Motor neuron (in vitro differentiated cells): ENCODE results near the gene FAM228B. TPM values are rescaled to one million over a fixed set of nuclear protein-coding genes. Genes with fewer than 3 reads are reported as not detected.
"Not testable (repeated sequence)": the region's sequence is repeated elsewhere in the genome, so short reads cannot be mapped to it uniquely, and the experiment has no call there.

ENCODE experiments used
- ATAC-seq, 8 experiments: fragments of 200-7000 bp; cut with Tn5 transposase; replicated peaks in 6 of 8; 2 replicates each; pipeline ENCODE4 v1.8.0; 2021; ENCODE audit warnings: mild to moderate bottlenecking in 8 of 8, moderate library complexity in 8 of 8
- H3K27ac ChIP-seq, 2 donors: fragments of 250-450 bp; sonication (Bioruptor Pico); 2 replicates each; pipeline ENCODE4 v1.9.0; 2021; ENCODE audit warnings: antibody characterized with exemption in 2 of 2, mild to moderate bottlenecking in 2 of 2, moderate library complexity in 1 of 2
- H3K4me1 ChIP-seq, 2 donors: fragments of 250-450 bp; sonication (Bioruptor Pico); replicated peaks in 1 of 2; 2 replicates each; pipeline ENCODE4 v1.6.1; 2021; ENCODE audit warnings: antibody characterized with exemption in 2 of 2, mild to moderate bottlenecking in 2 of 2, moderate library complexity in 1 of 2
- H3K4me3 ChIP-seq, 5 donors: fragments of 250-450 bp; sonication (Bioruptor Pico); 2 replicates each; pipeline ENCODE4 v1.9.0; 2021; ENCODE audit warnings: antibody characterized with exemption in 5 of 5, mild to moderate bottlenecking in 5 of 5, moderate library complexity in 4 of 5
- WGBS, 10 experiments: fragments of 450-650 bp; shearing (Covaris generic); methylation state at CpG; one replicate each; pipeline ENCODE4 v1.0.0; 2022; 5-methylcytosine and 5-hydroxymethylcytosine counted together
- in situ Hi-C, 9 experiments: fragments of 400-800 bp; cut with MboI; loops; one replicate each; pipeline ENCODE4 v1.15.0; 2021; ENCODE audit warnings: low sequenced_read_pairs in 9 of 9, low pct_unique_long_range_greater_than_20kb in 2 of 9; ENCODE audit not compliant: unreplicated experiment in 9 of 9
- total RNA-seq, 8 experiments: library from RNA; unstranded; fragments of 300-600 nt; gene quantifications; 2 replicates each; pipeline versions ENCODE4 v1.2.3 to v1.2.4, GENCODE V29; 2022

The FAM228B gene
- total RNA-seq, 8 experiments from 2014 or later: 5.7 to 50.3 (median 31.5) TPM

DNA sequence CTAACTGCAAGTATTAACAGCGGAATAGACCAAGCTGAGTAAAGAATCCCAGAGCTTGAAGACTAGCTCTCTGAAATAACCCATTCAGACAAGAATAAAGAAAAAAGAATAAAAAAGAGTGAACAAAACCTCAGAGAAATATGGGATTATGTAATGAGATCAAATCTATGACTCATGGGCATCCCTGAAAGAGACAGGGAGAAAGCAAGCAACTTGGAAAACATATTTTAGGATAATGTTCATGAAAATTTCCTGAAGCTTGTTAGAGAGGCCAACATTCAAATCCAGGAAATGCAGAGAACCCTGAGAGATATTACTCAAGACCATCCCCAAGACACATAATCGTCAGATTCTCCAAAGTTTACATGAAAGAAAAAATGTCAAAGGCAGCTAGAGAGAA is 17.5 kb upstream of the FAM228B start:
- ATAC-seq: peak in 2 of 8 experiments; percentile 36 to 59
- Histone ChIP-seq H3K27ac (no peak overlapping the region), H3K4me3 (no peak overlapping the region), H3K4me1 (no peaks in the 10 kb centered on the region)
- WGBS, 10 experiments: 0 to 58% (median 33%) methylated on average over 1 to 2 of the region's 2 CpGs
- in situ Hi-C loops: loop anchor here in 1 of 9 experiments (25.0 kb wide), 1 partner anchor 256 kb away; the partner anchor contains the start of gene ITSN2

DNA sequence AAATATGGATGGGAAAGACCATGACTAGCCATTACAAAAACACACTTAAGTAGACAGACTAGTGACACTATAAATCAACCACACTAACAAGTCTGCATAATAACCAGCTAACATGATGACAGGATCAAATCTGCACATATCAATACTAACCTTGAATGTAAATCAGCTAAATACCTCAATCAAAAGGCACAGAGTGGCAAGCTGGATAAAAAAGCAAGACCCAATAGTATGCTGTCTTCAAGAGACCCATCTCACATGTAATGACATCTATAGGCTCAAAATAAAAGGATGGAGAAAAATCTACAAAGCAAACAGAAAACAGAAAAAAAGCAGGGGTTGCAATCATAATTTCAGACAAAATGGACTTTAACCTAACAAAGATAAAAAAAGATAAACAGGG is 16.5 kb upstream of the FAM228B start:
- Histone ChIP-seq H3K4me3 (no peak overlapping the region), H3K4me1 (no peaks in the 10 kb centered on the region), H3K27ac (no peak overlapping the region)
- in situ Hi-C loops: loop anchor here in 1 of 9 experiments (25.0 kb wide), 1 partner anchor 256 kb away; the partner anchor contains the start of gene ITSN2
- no peak for ATAC-seq

DNA sequence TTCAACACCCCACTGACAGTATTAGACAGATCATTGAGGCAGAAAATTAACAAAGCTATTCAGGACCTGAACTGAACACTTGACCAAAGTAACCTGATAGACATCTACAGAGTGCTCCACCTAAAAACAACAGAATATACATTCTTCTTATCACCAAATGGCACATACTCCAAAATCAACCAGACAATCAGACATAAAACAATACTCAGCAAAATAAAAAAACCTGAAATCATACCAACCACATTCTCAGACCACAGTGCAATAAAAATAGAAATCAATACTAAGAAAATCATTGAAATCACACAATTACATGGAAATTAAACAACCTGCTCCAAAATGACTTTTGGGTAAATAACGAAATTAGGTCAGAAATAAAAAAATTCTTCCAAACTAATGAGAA is 15.9 kb upstream of the FAM228B start:
- in situ Hi-C loops: loop anchor here in 1 of 9 experiments (25.0 kb wide), 1 partner anchor 255 kb away; the partner anchor contains the start of gene ITSN2
- Histone ChIP-seq H3K27ac (no peak overlapping the region), H3K4me3 (no peak overlapping the region), H3K4me1 (no peaks in the 10 kb centered on the region)
- ATAC-seq: no peak
- 78 to 100% (median 89%) methylated on average over 1 of the region's 1 CpG for WGBS, 10 experiments

DNA sequence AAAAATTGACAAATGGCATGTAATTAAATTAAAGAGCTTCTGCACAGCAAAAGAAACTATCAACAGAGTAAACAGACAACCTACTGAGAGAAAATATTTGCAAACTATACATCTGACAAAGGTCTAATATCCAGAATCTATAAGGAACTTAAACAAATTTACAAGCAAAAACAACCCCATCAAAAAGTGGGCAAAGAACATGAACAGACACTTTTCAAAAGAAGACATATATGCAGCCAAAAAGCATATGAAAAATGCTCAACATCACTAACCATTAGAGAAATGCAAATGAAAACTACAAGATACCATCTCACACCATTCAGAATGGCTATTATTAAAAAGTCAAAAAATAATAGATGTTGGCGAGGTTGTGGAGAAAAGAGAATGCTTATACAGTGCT is 13.8 kb upstream of the FAM228B start:
- H3K4me1 ChIP-seq, H3K4me3 ChIP-seq, H3K27ac ChIP-seq, ATAC-seq: not testable (repeated sequence)
- 50 to 100% (median 100%) methylated on average over 1 of the region's 1 CpG; no CpG with 5 or more reads in 3 of the 10 experiments for WGBS, 10 experiments
- in situ Hi-C loops: loop anchor here in 1 of 9 experiments (25.0 kb wide), 1 partner anchor 253 kb away; the partner anchor contains the start of gene ITSN2

DNA sequence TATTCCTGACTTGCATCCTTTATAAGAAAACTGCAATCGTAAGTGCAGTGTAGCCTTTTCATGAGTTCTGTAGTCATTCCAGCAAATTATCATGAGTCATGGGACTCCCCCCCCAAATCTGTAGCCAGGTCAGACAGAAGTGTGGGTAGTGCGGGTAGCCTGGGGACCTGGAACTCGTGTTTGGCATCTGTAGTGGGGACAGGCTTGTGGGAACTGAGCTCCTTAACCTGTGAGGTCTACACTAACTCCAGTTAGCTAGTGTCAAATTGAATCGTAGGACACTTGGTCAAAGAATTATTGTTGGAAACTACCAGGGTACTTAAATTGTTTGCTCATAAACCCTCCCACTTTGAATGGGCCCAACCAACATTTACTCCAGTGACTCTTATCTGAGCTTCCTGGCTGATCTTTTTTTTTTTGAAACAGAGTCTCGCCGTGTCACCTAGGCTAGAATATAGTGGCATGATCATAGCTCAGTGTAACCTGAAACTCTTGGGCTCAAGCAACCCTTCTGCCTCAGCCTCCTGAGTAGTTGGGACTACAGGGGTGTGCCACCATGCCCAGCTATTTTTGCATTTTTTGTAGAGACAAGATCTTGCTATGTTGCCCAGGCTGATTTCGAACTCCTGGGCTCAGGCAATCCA is 12.5 kb upstream of the FAM228B start:
- WGBS, 10 experiments: 67 to 93% (median 87%) methylated on average over 1 to 4 of the region's 7 CpGs; no CpG with 5 or more reads in 4 of the 10 experiments
- Histone ChIP-seq H3K4me3 (no peak overlapping the region), H3K4me1 (no peaks in the 10 kb centered on the region), H3K27ac (no peak overlapping the region)
- no peak for ATAC-seq
- in situ Hi-C loops: loop anchor here in 1 of 9 experiments (25.0 kb wide), 1 partner anchor 252 kb away; the partner anchor contains the start of gene ITSN2

GRCh38 chr2:24111407-24111901 is 11.8 kb upstream of the FAM228B start:
- in situ Hi-C loops: loop anchor here in 1 of 9 experiments (25.0 kb wide), 1 partner anchor 251 kb away; the partner anchor contains the start of gene ITSN2
- Histone ChIP-seq H3K27ac (no peak overlapping the region), H3K4me3 (no peak overlapping the region), H3K4me1 (no peaks in the 10 kb centered on the region)
- no peak for ATAC-seq
- WGBS, 10 experiments: 13 to 100% (median 87%) methylated on average over 1 to 2 of the region's 2 CpGs; no CpG with 5 or more reads in 1 of the 10 experiments

GRCh38 chr2:24115057-24115456 is 8.2 kb upstream of the FAM228B start:
- Histone ChIP-seq H3K27ac (no peak overlapping the region), H3K4me3 (no peak overlapping the region), H3K4me1 (peaks cover 0 to 3% of the 10 kb centered on the region in 2 donors)
- in situ Hi-C loops: loop anchor here in 1 of 9 experiments (25.0 kb wide), 1 partner anchor 247 kb away; the partner anchor contains the start of gene ITSN2
- 20 to 100% (median 100%) methylated on average over 1 of the region's 2 CpGs for WGBS, 10 experiments
- ATAC-seq: no peak

GRCh38 chr2:24117902-24118301 is 5.4 kb upstream of the FAM228B start:
- Histone ChIP-seq H3K4me1 (peaks cover 5 to 7% of the 10 kb centered on the region in 2 donors), H3K4me3 (no peak overlapping the region), H3K27ac (no peak overlapping the region)
- in situ Hi-C loops: loop anchor here in 1 of 9 experiments (25.0 kb wide), 1 partner anchor 244 kb away; the partner anchor contains the start of gene ITSN2
- no peak for ATAC-seq
- 29 to 63% (median 40%) methylated on average over 1 of the region's 1 CpG; no CpG with 5 or more reads in 7 of the 10 experiments for WGBS, 10 experiments

- in situ Hi-C loops: loop anchor here in 1 of 9 experiments (25.0 kb wide), 1 partner anchor 241 kb away; the partner anchor contains the start of gene ITSN2
Measured at GRCh38 chr2:24121066-24121465, 2.2 kb upstream of the FAM228B start.

GRCh38 chr2:24121469-24121868 is 1.8 kb upstream of the FAM228B start:
- no peak for ATAC-seq
- Histone ChIP-seq H3K27ac (no peak overlapping the region), H3K4me3 (no peak overlapping the region), H3K4me1 (peaks cover 9 to 12% of the 10 kb centered on the region in 2 donors)
- WGBS, 10 experiments: 20 to 76% (median 50%) methylated on average over 1 to 4 of the region's 4 CpGs; no CpG with 5 or more reads in 1 of the 10 experiments
- in situ Hi-C loops: loop anchor here in 1 of 9 experiments (25.0 kb wide), 1 partner anchor 241 kb away; the partner anchor contains the start of gene ITSN2

More at GRCh38 chr2:24121066-24121465, 2.2 kb upstream of the FAM228B start:
- Histone ChIP-seq H3K4me3 (no peak overlapping the region), H3K27ac (no peak overlapping the region), H3K4me1 (peaks cover 9 to 12% of the 10 kb centered on the region in 2 donors)
- ATAC-seq: no peak
- 20 to 100% (median 91%) methylated on average over 1 to 5 of the region's 5 CpGs for WGBS, 10 experiments

DNA sequence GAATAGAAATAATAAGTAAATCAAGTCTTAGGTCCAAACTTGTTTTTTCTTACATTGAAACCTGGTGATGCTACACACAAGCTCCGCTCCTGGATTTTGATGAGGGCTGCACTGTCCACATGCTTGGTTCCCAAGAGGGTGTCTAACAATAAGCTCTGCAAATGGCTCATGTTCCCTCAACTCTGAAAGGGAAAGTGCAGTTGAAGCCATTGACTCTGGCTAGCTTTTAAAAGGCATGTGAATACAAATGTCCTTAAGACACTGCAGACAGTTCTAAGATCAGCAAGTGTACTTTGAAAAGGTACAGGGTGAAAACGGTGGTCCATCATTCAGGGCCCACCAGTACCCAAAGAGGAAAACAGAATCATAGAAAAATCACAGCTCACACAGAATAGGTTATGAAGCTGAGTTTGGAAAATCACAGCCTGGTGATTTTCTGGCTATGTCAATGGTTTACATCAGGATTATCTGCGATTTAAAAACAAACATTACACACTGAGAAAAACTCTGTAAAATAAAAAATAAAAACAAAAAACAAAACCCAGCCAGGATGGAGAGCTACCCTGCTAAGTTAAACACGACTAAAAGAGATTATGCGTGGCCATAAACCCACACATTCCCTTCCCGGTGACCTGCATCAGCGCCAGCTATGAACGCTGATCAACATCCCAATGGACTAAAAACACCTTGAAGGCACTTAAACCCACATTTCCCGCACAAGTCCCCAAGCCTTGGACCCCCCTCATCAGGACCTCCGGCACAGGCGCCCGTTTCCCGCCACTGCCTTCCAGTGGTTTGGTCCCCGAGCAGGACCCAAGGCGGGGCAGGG is 689 bp upstream of the FAM228B start:
- ATAC-seq: peak in 1 of 8 experiments; percentile 3
- in situ Hi-C loops: loop anchor here in 1 of 9 experiments (25.0 kb wide), 1 partner anchor 240 kb away; the partner anchor contains the start of gene ITSN2
- Histone ChIP-seq H3K4me3 (peak overlapping the region; percentile 61 to 89 (median 73)), H3K27ac (peak overlapping the region; percentile 91 to 93), H3K4me1 (peaks cover 9 to 12% of the 10 kb centered on the region in 2 donors)
- WGBS, 10 experiments: 7 to 61% (median 21%) methylated on average over 1 to 12 of the region's 15 CpGs

DNA sequence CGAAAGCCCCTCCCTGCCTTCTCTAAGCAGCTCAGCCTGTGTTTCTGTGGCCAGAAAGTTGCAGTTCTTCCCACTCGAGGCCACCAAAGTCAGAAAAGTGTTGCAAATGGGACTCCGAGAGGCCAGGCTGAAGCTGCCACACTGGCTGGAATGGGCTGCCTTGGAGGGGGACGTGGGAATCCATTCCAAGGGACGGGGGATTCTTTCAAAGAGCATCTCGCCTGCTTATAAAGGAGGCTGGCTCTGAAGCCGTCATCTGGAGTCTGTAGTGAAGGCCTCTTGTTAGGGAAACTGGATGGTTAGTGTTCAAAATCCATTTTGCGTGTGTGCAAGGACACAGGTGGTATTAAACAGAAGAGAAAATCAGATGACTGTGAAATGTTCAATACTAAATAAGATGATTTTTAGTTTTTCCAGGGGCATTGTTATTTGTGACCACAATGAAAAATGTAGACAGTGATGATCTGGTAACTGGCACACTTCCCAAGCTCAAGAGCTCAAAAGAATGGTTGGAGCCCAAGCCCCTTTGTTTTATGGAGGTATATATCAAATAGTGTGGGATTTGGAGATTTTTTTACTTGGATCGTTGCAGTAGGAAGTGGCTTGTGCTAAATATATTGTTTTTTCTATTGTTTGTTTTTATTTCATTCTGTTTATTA is 782 bp downstream of the FAM228B start:
- in situ Hi-C loops: loop anchor here in 1 of 9 experiments (25.0 kb wide), 1 partner anchor 238 kb away; the partner anchor contains the start of gene ITSN2

More for the DNA sequence above, 782 bp downstream of the FAM228B start:
- 0 to 57% (median 25%) methylated on average over 1 to 6 of the region's 9 CpGs for WGBS, 10 experiments
- peak overlapping the region; percentile 61 to 89 (median 73) for H3K4me3 ChIP-seq
- H3K4me1 ChIP-seq: peaks cover 8 to 9% of the 10 kb centered on the region in 2 donors
- ATAC-seq: peak in 7 of 8 experiments; percentile 5 to 14 (median 8)
- peak overlapping the region; percentile 91 to 93 for H3K27ac ChIP-seq
